Neural cell (in vitro differentiated cells): ENCODE measurements around the gene PRR5L.

Source experiments
- EZH2 ChIP-seq: fragments of 200-600, 300-800 bp; shearing (Covaris generic), sonication (generic); IDR thresholded peaks from 2 replicates; pipeline ENCODE4 v1.6.1; 2014; ENCODE audit warnings: antibody characterized with exemption, low read length, borderline replicate concordance, mild to moderate bottlenecking; ENCODE audit not compliant: insufficient read depth, poor library complexity, severe bottlenecking
- RAD21 ChIP-seq: fragments of 450-650 bp; conservative IDR thresholded peaks from 2 replicates; pipeline ENCODE4 v1.6.1; 2014; ENCODE audit warnings: antibody characterized with exemption, mild to moderate bottlenecking, moderate library complexity
- TF ChIP-seq, protein P1 (sequence below): fragments of 450-650 bp; IDR thresholded peaks from 2 replicates; pipeline ENCODE4 v1.5.1; 2014; ENCODE audit warnings: antibody characterized with exemption, mild to moderate bottlenecking, moderate library complexity; ENCODE audit not compliant: poor library complexity, severe bottlenecking

DNA sequence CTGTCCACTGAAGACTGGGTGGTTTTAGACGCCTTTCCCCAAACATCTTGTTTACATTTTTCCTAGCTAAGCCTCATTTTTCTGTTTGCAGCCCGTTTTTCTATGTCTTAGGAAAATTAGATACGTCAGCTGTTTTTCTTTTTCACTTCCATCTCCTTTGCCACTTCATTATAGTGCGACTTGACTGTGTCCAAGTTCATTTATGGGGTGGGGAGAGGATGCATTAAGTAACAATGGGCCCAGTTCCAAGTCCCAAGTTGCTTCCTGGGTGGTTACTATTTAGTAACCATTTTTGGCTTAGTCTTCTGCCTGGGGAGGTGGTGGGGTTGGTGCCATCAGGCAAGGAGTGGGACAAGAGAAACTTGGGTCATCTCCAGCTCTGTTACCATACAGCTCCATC lies 131.0 kb downstream of the PRR5L start:
- TF ChIP-seq EZH2 (no peak), RAD21 (no peak)
- TF ChIP-seq, protein P1, sequence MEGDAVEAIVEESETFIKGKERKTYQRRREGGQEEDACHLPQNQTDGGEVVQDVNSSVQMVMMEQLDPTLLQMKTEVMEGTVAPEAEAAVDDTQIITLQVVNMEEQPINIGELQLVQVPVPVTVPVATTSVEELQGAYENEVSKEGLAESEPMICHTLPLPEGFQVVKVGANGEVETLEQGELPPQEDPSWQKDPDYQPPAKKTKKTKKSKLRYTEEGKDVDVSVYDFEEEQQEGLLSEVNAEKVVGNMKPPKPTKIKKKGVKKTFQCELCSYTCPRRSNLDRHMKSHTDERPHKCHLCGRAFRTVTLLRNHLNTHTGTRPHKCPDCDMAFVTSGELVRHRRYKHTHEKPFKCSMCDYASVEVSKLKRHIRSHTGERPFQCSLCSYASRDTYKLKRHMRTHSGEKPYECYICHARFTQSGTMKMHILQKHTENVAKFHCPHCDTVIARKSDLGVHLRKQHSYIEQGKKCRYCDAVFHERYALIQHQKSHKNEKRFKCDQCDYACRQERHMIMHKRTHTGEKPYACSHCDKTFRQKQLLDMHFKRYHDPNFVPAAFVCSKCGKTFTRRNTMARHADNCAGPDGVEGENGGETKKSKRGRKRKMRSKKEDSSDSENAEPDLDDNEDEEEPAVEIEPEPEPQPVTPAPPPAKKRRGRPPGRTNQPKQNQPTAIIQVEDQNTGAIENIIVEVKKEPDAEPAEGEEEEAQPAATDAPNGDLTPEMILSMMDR: no peak
